B cell (primary cell): ENCODE data around the gene VSIG10L2. TPM values are rescaled to one million over a fixed set of nuclear protein-coding genes. Genes with fewer than 3 reads are reported as not detected.

Experiments
- ATAC-seq: fragments of 200-7000 bp; cut with Tn5 transposase; one replicate; pipeline ENCODE4 v1.10.0; 2021; ENCODE audit warnings: low read depth, mild to moderate bottlenecking, moderate number of reproducible peaks, moderate library complexity
- CTCF ChIA-PET: fragments of 350-600 bp; sonication (Branson Sonifier 250); formaldehyde crosslinking; loops from one replicate; lab custom pipeline; 2021; ENCODE audit warnings: antibody characterized with exemption, inconsistent platforms; lab: Charles Lee
- POLR2A ChIA-PET: fragments of 350-600 bp; sonication (Branson Sonifier 250); formaldehyde crosslinking; loops from one replicate; lab custom pipeline; 2021; ENCODE audit warnings: antibody characterized with exemption; lab: Charles Lee
- DNase-seq: peaks from one replicate; pipeline ENCODE4 v3.0.0; 2013
- H2AFZ ChIP-seq: 2 replicates; pipeline ENCODE4 v1.6.1; 2012; ENCODE audit warnings: mild to moderate bottlenecking, low read depth, low read length; ENCODE audit not compliant: insufficient read depth, poor library complexity, severe bottlenecking
- H3K27ac ChIP-seq, 2 donors: 1 replicate in 1 of 2; 2 replicates in 1 of 2; pipeline ENCODE4 v1.5.1; 2012 to 2013; ENCODE audit warnings: low read length in 2 of 2, mild to moderate bottlenecking in 2 of 2, moderate library complexity in 1 of 2
- H3K27me3 ChIP-seq, 4 experiments: fragments of 200-600 bp in 1 of 4; sonication (generic) in 1 of 4; replicated peaks in 1 of 4; 1 replicate in 2 of 4; 2 replicates in 2 of 4; pipeline versions ENCODE4 v1.6.1 to v1.7.0; 2013 to 2016; ENCODE audit warnings: low read length in 3 of 4, mild to moderate bottlenecking in 2 of 4, mixed read lengths in 1 of 4, moderate library complexity in 1 of 4; ENCODE audit not compliant: insufficient read depth in 4 of 4, control insufficient read depth in 3 of 4; ENCODE audit errors: control extremely low read depth in 1 of 4
- H3K36me3 ChIP-seq, 2 experiments: replicated peaks in 1 of 2; 1 replicate in 1 of 2; 2 replicates in 1 of 2; pipeline versions ENCODE4 v1.6.1 to v1.7.1; 2013; ENCODE audit warnings: low read length in 1 of 2; ENCODE audit not compliant: insufficient read depth in 2 of 2, control insufficient read depth in 1 of 2; ENCODE audit errors: control extremely low read depth in 1 of 2, extremely low read depth in 1 of 2
- H3K4me1 ChIP-seq, 2 donors: fragments of 200-600 bp in 1 of 2; sonication (generic) in 1 of 2; 1 replicate in 1 of 2; 2 replicates in 1 of 2; pipeline versions ENCODE4 v1.5.1 to v1.6.1; 2013 to 2017; ENCODE audit warnings: low read length in 2 of 2; ENCODE audit not compliant: control insufficient read depth in 2 of 2, insufficient read depth in 2 of 2
- H3K4me2 ChIP-seq: replicated peaks from 2 replicates; pipeline ENCODE3; 2012; ENCODE audit warnings: mild to moderate bottlenecking, low read depth, low read length; ENCODE audit not compliant: poor library complexity, severe bottlenecking
- H3K4me3 ChIP-seq, 5 experiments: fragments of 200-600 bp in 1 of 5; sonication (generic) in 1 of 5; 1 replicate in 3 of 5; 2 replicates in 2 of 5; pipeline versions ENCODE4 v1.5.1 to v1.7.0; 2011 to 2016; ENCODE audit warnings: low read length in 4 of 5, mild to moderate bottlenecking in 4 of 5, low read depth in 2 of 5, control low read depth in 1 of 5, moderate library complexity in 1 of 5; ENCODE audit not compliant: insufficient read depth in 1 of 5; ENCODE audit errors: control extremely low read depth in 1 of 5, extremely low read depth in 1 of 5
- H3K79me2 ChIP-seq: fragments of 200-600 bp; sonication (generic); one replicate; pipeline ENCODE4 v1.6.0; 2016; ENCODE audit warnings: low read length; ENCODE audit not compliant: control insufficient read depth, insufficient read depth
- H3K9ac ChIP-seq: fragments of 200-600 bp; sonication (generic); 2 replicates; pipeline ENCODE4 v1.6.1; 2017; ENCODE audit warnings: mild to moderate bottlenecking, low read length, moderate library complexity
- H3K9me3 ChIP-seq, 3 donors: one replicate each; pipeline versions ENCODE4 v1.6.1 to v1.7.1; 2013; ENCODE audit warnings: low read length in 2 of 3; ENCODE audit not compliant: control insufficient read depth in 2 of 3, insufficient read depth in 1 of 3; ENCODE audit errors: control extremely low read depth in 1 of 3
- H4K20me1 ChIP-seq: 2 replicates; pipeline ENCODE4 v1.6.0; 2012; ENCODE audit warnings: mild to moderate bottlenecking, low read length; ENCODE audit not compliant: insufficient read depth, control insufficient read depth, poor library complexity, severe bottlenecking
- H3K27ac Mint-ChIP-seq: one replicate; pipeline ENCODE4 v1.8.0; 2021; ENCODE audit warnings: mixed read lengths
- H3K27me3 Mint-ChIP-seq: one replicate; pipeline ENCODE4 v1.8.0; 2021; ENCODE audit warnings: mixed read lengths
- H3K4me1 Mint-ChIP-seq: one replicate; pipeline ENCODE4 v1.8.0; 2021; ENCODE audit warnings: mixed read lengths
- H3K4me3 Mint-ChIP-seq: one replicate; pipeline ENCODE4 v1.8.0; 2021; ENCODE audit warnings: mixed read lengths
- H3K9me3 Mint-ChIP-seq: one replicate; pipeline ENCODE4 v1.8.0; 2022; ENCODE audit warnings: mixed read lengths; ENCODE audit not compliant: insufficient read depth
- CTCF ChIP-seq: fragments of 200-600 bp; IDR thresholded peaks from one replicate; pipeline ENCODE4 v1.8.0; 2022; ENCODE audit warnings: antibody characterized with exemption, mild to moderate bottlenecking
- EZH2 ChIP-seq: IDR thresholded peaks from 2 replicates; pipeline ENCODE4 v1.6.1; 2012; ENCODE audit warnings: borderline replicate concordance, low read depth, mild to moderate bottlenecking, moderate library complexity, low read length; ENCODE audit not compliant: insufficient read depth, poor library complexity, severe bottlenecking
- WGBS: methylation state at CpG from one replicate; pipeline ENCODE4 v1.1.5; 2013; ENCODE audit warnings: missing lambda C conversion rate; ENCODE audit not compliant: insufficient coverage; 5-methylcytosine and 5-hydroxymethylcytosine counted together
- intact Hi-C: fragments of 100-400 bp; cut with micrococcal nuclease; formaldehyde crosslinking; loops from one replicate; pipeline ENCODE4 v1.10.0; 2022
- polyA plus RNA-seq: library from polyadenylated mRNA; depleted of rRNA; stranded (reverse); fragments of >200 nt; gene quantifications from 2 replicates; pipeline ENCODE4 v1.2.3, GENCODE V29; 2012
- total RNA-seq, 2 donors: library from RNA; stranded (reverse); fragments of 120-200 nt in 1 of 2; gene quantifications; 1 replicate in 1 of 2; 2 replicates in 1 of 2; pipeline versions ENCODE4 v1.2.3 to v1.2.4, GENCODE V29; 2013 to 2022

The VSIG10L2 gene
- total and polyA plus RNA-seq, 2 donors (not counting 1 experiment from before 2014, with no cell fraction given), result not detected

DNA sequence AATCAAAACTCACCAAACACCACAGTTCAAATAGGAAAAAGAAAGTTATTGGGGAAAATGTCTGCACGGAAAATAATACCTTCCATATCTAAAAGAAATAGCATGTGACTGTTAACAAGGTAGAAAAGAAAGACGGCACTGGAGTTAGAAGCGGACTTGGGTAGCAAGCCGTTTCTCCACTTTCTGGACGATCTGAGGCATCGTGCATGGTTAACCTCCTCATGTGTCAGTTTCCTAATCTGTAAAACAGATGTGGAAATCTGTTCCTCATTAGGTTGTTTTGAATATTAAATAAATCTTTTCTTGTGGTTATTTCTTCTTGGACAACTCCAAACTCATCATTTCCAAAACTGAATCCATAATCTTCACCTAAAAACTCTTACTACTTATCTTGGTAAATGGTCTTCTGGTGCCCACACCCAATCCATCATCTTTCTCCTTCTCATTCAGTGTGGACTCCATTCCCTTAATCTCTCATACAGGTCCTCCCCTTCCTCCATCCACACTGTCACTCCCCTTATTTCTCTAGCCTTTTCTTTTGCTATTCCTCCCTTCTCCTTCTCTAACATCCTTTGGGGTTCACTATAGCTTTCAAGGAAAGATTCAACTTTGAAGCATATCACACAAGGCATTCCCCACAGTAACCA, 53.5 kb downstream of the VSIG10L2 start:
- Histone ChIP-seq H3K27ac (no peak overlapping the region), H3K4me2 (no peak overlapping the region), H3K79me2 (no peaks in the 10 kb centered on the region), H4K20me1 (no peaks in the 10 kb centered on the region), H3K9ac (no peak overlapping the region), H3K4me1 (no peaks in the 10 kb centered on the region), H3K4me3 (no peak overlapping the region), H2AFZ (no peak overlapping the region), H3K36me3 (no peaks in the 10 kb centered on the region), H3K9me3 (no peaks in the 10 kb centered on the region), H3K27me3 (peaks cover 0 to 5% (median 0%) of the 10 kb centered on the region in 4 experiments)
- intact Hi-C loops, result no loop called here
- Mint-ChIP-seq H3K27me3 (peaks cover 14% of the 10 kb centered on the region), H3K9me3 (no peaks in the 10 kb centered on the region), H3K27ac (no peak overlapping the region), H3K4me1 (no peaks in the 10 kb centered on the region), H3K4me3 (no peak overlapping the region)
- TF ChIP-seq CTCF (no peak), EZH2 (no peak)
- CTCF ChIA-PET, result no interaction called here
- no peak for DNase-seq
- POLR2A ChIA-PET, result no interaction called here
- WGBS, result 90% methylated on average over 2 of the region's 6 CpGs
- ATAC-seq, result no peak

- ATAC-seq, result no peak
- no peak overlapping the region for H3K9ac ChIP-seq
- no peaks in the 10 kb centered on the region for H3K79me2 ChIP-seq
- DNase-seq, result no peak
- no peaks in the 10 kb centered on the region for H3K4me1 ChIP-seq
- no peak overlapping the region for H2AFZ ChIP-seq
- H3K4me2 ChIP-seq, result no peak overlapping the region
- Mint-ChIP-seq H3K9me3 (no peaks in the 10 kb centered on the region), H3K4me3 (no peak overlapping the region), H3K27me3 (peaks cover 16% of the 10 kb centered on the region), H3K27ac (no peak overlapping the region), H3K4me1 (no peaks in the 10 kb centered on the region)
- H3K4me3 ChIP-seq, result no peak overlapping the region
- TF ChIP-seq EZH2 (no peak), CTCF (no peak)
- H3K27me3 ChIP-seq, result peaks cover 0 to 5% (median 0%) of the 10 kb centered on the region in 4 experiments
- H3K9me3 ChIP-seq, result no peaks in the 10 kb centered on the region
- CTCF ChIA-PET, result no interaction called here
- intact Hi-C loops, result no loop called here
- H3K36me3 ChIP-seq, result no peaks in the 10 kb centered on the region
- POLR2A ChIA-PET, result no interaction called here
- H3K27ac ChIP-seq, result no peak overlapping the region
- WGBS, result 72% methylated on average over 3 of the region's 4 CpGs
- H4K20me1 ChIP-seq, result no peaks in the 10 kb centered on the region
Observed at GRCh38 chr11:126002181-126002580, 56.3 kb downstream of the VSIG10L2 start.
